Body of pancreas (tissue), 4 donors: ENCODE data around the gene SGMS1. TPM values are rescaled to one million over a fixed set of nuclear protein-coding genes. Genes with fewer than 3 reads are reported as not detected.

ENCODE experiments used
- ATAC-seq: fragments of 150-250 bp; one replicate; pipeline ENCODE4 v1.9.1; 2016
- DNase-seq, 4 donors: peaks; one replicate each; pipeline ENCODE4 v3.0.0-alpha.2; 2019
- H3K27ac ChIP-seq, 4 donors: fragments of 200-600 bp; sonication (generic); 1 replicate in 3 of 4; 2 replicates in 1 of 4; pipeline versions ENCODE4 v1.5.1 to v1.6.1; 2016 to 2019; ENCODE audit warnings: mild to moderate bottlenecking in 1 of 4, mixed read lengths in 1 of 4, moderate library complexity in 1 of 4
- H3K27me3 ChIP-seq, 2 donors: fragments of 200-600 bp; sonication (generic); one replicate each; pipeline ENCODE4 v1.6.0; 2016; ENCODE audit warnings: mild to moderate bottlenecking in 1 of 2
- H3K36me3 ChIP-seq, 2 donors: fragments of 200-600 bp; sonication (generic); replicated peaks in 1 of 2; 2 replicates each; pipeline ENCODE4 v1.5.1; 2016; ENCODE audit warnings: low read depth in 2 of 2; ENCODE audit not compliant: insufficient read depth in 1 of 2
- H3K4me1 ChIP-seq: fragments of 200-600 bp; sonication (generic); one replicate; pipeline ENCODE4 v1.6.0; 2016
- H3K4me3 ChIP-seq, 2 donors: fragments of 200-600 bp; sonication (generic); 1 replicate in 1 of 2; 2 replicates in 1 of 2; pipeline ENCODE4 v1.5.1; 2016 to 2019
- H3K9me3 ChIP-seq, 3 donors: fragments of 200-600 bp; sonication (generic); 1 replicate in 2 of 3; 2 replicates in 1 of 3; pipeline ENCODE4 v1.5.1; 2016
- POLR2A ChIP-seq, 3 donors: fragments of 450-650 bp; IDR thresholded peaks; one replicate each; pipeline ENCODE4 v1.6.1; 2016; ENCODE audit warnings: antibody characterized with exemption in 3 of 3, mild to moderate bottlenecking in 2 of 3
- WGBS, 2 donors: methylation state at CpG; one replicate each; pipeline ENCODE4 v1.1.5; 2017; 5-methylcytosine and 5-hydroxymethylcytosine counted together
- intact Hi-C: fragments of 100-400 bp; cut with DNase I; formaldehyde crosslinking; loops from one replicate; pipeline ENCODE4 v1.15.1; 2023
- total RNA-seq, 2 donors: library from RNA; depleted of rRNA; stranded (reverse); fragments of >200 nt; gene quantifications; one replicate each; pipeline ENCODE4 v1.1.0, GENCODE V29; 2016
- TF ChIP-seq, protein P1 (sequence below), 7 experiments: fragments of 450-650 bp in 4 of 7; fragments of 200-600 bp in 3 of 7; sonication (generic) in 3 of 7; IDR thresholded peaks; one replicate each; pipeline ENCODE4 v1.5.1; 2016 to 2019; ENCODE audit warnings: antibody characterized with exemption in 7 of 7

SGMS1 gene
- total RNA-seq, 2 donors from 2014 or later: 46.2 to 68.9 TPM

DNA sequence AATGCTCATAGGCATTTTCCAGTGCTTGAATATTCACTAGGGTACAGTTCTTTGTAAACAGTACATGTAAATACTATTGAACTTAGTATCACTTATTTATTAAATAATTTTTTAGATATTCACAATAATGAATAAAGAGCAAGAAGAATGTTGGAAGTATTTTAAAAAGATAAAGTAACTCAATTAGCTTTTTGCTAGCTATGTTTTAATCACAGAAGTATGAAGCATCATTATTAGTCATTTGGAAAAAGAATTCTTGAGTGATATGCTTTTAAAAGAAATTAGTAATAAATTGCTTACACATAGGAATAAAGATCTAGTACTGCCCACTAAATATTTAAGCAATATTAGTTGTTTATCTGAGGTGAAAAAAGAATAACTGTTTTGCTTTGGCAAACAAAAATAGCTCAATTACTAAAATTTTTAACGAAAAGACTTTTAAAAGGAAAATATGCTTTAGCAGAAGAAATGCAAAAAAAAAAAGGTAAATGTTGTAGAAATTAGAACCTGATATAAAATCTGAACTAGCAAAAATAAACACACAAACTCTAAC is 66.5 kb downstream of the SGMS1 start:
- intact Hi-C loops: no loop called here
- Histone ChIP-seq H3K9me3 (no peaks in the 10 kb centered on the region), H3K27ac (peak overlapping the region in 1 of 4 donors; percentile 38), H3K4me3 (no peak overlapping the region), H3K36me3 (no peaks in the 10 kb centered on the region), H3K4me1 (peaks cover 69% of the 10 kb centered on the region), H3K27me3 (no peaks in the 10 kb centered on the region)
- TF ChIP-seq, protein P1, sequence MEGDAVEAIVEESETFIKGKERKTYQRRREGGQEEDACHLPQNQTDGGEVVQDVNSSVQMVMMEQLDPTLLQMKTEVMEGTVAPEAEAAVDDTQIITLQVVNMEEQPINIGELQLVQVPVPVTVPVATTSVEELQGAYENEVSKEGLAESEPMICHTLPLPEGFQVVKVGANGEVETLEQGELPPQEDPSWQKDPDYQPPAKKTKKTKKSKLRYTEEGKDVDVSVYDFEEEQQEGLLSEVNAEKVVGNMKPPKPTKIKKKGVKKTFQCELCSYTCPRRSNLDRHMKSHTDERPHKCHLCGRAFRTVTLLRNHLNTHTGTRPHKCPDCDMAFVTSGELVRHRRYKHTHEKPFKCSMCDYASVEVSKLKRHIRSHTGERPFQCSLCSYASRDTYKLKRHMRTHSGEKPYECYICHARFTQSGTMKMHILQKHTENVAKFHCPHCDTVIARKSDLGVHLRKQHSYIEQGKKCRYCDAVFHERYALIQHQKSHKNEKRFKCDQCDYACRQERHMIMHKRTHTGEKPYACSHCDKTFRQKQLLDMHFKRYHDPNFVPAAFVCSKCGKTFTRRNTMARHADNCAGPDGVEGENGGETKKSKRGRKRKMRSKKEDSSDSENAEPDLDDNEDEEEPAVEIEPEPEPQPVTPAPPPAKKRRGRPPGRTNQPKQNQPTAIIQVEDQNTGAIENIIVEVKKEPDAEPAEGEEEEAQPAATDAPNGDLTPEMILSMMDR (IDR thresholded peaks at IDR 0.05): no peak
- TF ChIP-seq POLR2A (IDR thresholded peaks at IDR 0.05): no peak
- 72 to 88% methylated on average over 1 of the region's 1 CpG for WGBS, 2 donors
- ATAC-seq (no peak), DNase-seq (no peak)

DNA sequence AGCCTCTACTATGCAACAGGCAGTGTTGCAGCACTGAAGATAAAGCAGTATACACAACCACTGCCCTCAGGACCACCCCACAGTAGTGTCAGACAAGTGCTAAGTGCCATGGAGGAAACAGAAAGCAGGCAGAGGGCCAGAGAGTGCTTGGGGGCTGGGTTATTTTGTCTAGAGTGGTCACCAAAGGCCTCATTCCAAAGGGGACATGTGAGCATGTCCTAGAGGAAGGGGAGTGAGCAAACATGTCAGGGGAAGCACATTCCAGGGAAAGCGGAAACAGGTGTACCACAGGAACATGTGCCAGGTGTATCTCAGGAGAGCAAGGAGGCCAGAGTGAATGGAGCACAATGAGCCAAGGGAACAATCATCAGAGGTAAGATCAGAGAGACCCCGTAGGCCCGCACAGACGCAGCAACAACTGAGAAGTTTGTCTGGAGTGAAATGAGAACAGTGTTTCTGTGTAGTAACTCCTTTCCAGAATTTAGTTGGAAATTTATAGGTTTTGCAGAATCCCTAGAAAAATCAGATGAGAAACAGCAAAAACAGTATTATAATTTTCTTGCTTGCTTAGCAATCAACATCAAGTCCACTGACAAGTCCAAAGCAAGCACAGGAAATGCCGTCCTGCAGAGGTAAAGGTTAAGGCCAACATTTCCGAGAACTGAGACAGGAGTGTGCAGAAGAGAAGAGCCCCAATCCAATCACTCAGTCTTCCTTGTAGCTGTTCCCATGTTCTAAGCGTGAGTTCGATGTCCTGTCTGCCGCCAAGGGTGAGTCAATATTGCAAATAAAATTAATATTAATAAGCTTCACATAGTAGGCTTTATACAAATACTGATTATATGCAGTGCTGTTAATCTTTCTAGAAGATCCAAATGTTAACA is 67.3 kb downstream of the SGMS1 start:
- no peaks in the 10 kb centered on the region for H3K27me3 ChIP-seq
- no peak for TF ChIP-seq POLR2A (IDR thresholded peaks at IDR 0.05)
- TF ChIP-seq, protein P1 (IDR thresholded peaks at IDR 0.05): no peak
- no peak overlapping the region for H3K4me3 ChIP-seq
- H3K9me3 ChIP-seq: no peaks in the 10 kb centered on the region
- intact Hi-C loops: no loop called here
- H3K36me3 ChIP-seq: no peaks in the 10 kb centered on the region
- no peak overlapping the region for H3K27ac ChIP-seq
- ATAC-seq (no peak), DNase-seq (no peak)
- WGBS, 2 donors: 74 to 88% methylated on average over 9 of the region's 9 CpGs
- peaks cover 69% of the 10 kb centered on the region for H3K4me1 ChIP-seq

DNA sequence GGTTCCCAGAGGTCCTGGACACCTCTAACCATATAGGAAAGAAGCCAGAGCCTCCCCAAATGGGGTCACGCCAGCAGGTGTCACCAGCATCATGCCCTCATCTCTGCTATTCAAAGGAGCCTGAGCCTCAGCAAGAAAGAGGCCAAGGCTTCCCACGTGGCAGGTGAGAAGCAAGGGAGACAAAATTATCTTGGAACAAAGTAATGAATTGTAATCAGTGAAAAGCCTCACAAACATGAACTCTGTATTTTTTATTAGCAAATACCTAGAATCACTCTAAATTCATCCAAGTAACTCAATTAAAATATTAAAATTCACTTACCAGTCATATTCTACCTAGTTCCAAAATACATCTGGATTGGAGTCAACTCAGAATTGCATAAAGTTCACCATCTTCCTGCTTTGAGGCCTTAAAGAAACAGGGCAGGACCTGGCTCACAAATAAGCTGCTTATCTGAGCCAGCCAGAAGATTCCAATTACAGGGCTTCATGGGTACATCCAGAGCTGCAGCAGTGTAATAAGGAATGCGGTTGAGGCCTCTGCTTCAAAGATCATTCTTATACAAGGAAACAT is 68.7 kb downstream of the SGMS1 start:
- H3K36me3 ChIP-seq: no peaks in the 10 kb centered on the region
- 33 to 47% methylated on average over 3 of the region's 3 CpGs for WGBS, 2 donors
- ATAC-seq: no peak
- peak in 2 of 4 donors; percentile 15 to 46 for DNase-seq
- TF ChIP-seq POLR2A (IDR thresholded peaks at IDR 0.05): no peak
- TF ChIP-seq, protein P1 (IDR thresholded peaks at IDR 0.05): peak in 1 of 7 experiments; percentile 14
- no peaks in the 10 kb centered on the region for H3K27me3 ChIP-seq
- no peak overlapping the region for H3K4me3 ChIP-seq
- peak overlapping the region in 2 of 4 donors; percentile 32 to 52 for H3K27ac ChIP-seq
- H3K4me1 ChIP-seq: peaks cover 74% of the 10 kb centered on the region
- intact Hi-C loops: loop anchor here (5.0 kb wide), 1 partner anchor 62 kb away; no protein-coding TSS in a partner anchor
- no peaks in the 10 kb centered on the region for H3K9me3 ChIP-seq

DNA sequence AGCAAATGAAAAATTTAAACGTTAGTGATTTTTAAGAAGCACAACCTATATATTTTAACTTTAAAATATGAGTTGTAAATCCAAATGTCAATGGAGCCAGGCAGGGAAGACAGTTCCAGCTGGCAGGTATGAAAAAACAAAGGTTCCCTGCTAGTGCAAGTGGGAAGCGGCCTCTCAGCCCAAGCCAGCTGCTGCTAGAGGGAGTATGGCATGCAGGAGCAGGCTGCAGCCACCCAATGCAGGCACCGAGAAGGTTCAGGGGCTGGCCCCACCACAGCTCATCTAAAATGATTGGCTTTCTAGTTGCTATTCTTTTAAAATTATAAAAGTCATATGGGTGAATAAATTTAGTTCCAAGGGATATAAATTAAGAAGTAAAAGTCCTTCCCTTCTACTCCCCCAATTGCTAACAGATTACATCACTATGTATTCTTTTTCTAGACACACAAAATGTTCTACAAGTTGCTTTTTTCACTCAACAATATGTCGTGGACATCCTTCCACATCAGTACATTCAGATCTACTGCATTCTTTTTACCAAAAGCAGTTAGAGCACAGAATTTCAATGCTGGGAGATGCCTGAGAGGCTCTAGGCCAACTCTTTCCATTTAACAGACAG is 69.3 kb downstream of the SGMS1 start:
- peaks cover 80% of the 10 kb centered on the region for H3K4me1 ChIP-seq

More for the DNA sequence above, 69.3 kb downstream of the SGMS1 start:
- TF ChIP-seq, protein P1 (IDR thresholded peaks at IDR 0.05): no peak
- no peak for TF ChIP-seq POLR2A (IDR thresholded peaks at IDR 0.05)
- H3K36me3 ChIP-seq: no peaks in the 10 kb centered on the region
- DNase-seq: peak in 2 of 4 donors; percentile 22 to 34
- 62 to 66% methylated on average over 4 of the region's 4 CpGs for whole genome bisulfite sequencing, 2 donors
- peak overlapping the region in 2 of 4 donors; percentile 32 to 52 for H3K27ac ChIP-seq
- no peak overlapping the region for H3K4me3 ChIP-seq
- H3K9me3 ChIP-seq: no peaks in the 10 kb centered on the region
- H3K27me3 ChIP-seq: no peaks in the 10 kb centered on the region
- intact Hi-C loops: loop anchor here (5.0 kb wide), 1 partner anchor 63 kb away; no protein-coding TSS in a partner anchor
- no peak for ATAC-seq
